ENCODE measurements around the gene ASCC1.
"Not testable (repeated sequence)": the region's sequence is repeated elsewhere in the genome, so short reads cannot be mapped to it uniquely, and the experiment has no call there.

ASCC1 gene

DNA sequence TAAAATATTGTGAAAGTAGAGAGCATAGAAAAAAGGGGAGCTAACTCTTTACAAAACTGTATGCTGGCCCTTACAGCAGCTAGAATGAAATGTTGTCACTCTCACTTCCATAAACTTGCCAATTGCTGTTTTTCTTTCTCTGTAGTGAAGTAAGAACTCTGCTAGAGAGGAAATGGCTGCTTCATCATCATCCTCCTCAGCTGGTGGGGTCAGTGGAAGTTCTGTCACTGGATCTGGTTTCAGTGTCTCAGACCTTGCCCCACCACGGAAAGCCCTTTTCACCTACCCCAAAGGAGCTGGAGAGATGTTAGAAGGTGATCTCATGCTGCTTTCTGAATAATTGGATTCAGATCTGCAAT lies 7.6 kb upstream of the ASCC1 start:
- DNase-seq: no peak

DNA sequence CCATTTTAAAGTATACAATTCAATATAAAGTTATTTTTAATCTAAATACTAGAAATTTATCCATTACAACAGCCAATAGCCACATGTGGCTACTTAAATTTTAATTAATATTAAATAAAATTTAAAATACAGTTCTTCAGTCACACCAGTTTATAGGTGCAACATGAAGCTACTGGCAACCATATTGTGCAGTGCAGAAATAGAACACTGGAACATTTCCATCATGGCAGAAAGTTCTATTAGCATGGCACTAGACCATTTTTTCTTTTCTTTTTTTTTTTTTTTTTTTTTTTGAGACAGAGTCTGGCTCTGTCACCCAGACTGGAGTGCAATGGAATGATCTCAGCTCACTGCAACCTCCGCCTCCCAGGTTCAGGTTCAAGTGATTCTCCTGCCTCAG lies 5.2 kb upstream of the ASCC1 start:
- no peak for DNase-seq

DNA sequence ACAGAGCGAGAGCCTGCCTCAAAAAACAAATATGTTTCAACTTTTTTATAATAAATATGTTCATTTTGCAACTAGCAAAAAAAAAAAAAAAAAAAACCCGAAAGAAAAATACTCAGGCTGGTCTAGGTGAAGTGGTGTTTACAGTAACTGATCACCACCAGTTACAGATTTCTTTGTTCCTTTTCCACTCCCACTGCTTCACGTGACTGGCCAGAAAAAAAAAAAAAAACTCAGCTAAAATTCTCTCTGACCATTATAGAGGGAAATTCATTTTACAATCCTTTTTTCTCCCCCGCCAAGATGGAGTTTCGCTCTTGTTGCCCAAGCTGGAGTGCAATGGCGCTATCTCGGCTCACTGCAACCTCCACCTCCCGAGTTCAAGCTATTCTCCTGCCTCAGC lies 4.6 kb upstream of the ASCC1 start:
- no peak for DNase-seq

DNA sequence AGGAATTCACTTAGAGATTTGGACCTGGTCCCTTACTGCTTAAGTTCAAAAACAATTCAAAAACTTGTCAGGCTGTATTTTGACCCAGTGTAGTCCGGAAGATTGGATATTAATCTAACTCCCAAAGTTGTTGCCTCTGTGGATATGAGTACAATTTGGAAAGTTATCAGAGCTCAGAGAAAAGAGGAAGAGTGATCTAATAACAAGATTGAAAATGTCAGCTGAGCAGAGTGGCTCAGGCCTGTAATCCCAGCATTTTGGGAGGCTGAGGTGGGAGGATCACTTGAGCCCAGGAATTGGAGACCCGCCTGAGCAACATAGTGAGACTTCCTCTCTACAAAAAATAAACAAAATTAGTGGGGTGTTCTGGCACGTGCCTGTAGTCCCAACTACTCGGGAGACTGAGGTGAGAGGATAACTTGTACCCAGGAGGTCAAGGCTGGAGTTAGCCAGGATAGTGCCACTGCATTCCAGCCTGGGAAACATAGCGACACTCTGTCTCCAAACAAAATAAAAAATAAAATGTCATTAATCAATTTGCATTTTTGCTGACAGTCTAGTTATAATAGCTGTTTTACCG lies 3.2 kb upstream of the ASCC1 start:
- DNase-seq: no peak

DNA sequence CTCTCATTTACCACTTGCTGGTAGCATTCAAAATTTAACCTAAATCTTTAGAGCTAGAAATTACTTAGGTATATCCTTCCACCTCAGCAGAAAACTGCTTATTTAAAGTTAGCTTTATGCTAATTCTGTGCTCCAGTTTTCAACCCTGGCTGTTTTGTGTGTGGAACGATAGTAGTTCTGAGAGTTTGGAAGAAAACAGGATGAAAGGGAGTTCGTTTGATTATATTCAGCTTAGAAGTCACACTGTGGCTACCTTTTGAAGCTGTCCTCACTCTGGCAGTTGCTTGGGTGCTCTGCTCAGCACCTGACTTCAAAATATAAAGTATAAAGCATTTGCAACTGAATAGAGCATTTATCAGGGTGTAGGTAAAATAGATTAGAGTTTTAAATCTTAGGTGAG lies 2.6 kb upstream of the ASCC1 start:
- no peak for DNase-seq

DNA sequence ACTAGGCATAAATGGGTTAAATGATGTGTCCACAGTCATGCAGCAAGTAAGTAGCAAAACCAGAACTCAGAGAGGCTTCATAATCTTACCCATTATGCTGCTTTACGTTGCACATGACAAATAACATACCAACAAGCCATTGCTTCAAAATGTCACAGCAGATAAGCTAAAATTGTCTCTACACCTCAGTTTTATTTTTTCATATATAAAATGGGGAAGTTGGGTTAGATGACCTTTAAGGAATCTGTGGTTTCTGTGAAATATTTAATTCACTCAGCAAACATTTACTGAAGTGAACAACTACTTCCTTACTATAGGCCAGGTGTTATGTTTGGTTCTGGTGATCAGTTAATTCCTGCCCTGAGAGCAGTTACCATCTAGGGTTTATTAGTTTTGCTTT lies 2.2 kb upstream of the ASCC1 start:
- DNase-seq: no peak

DNA sequence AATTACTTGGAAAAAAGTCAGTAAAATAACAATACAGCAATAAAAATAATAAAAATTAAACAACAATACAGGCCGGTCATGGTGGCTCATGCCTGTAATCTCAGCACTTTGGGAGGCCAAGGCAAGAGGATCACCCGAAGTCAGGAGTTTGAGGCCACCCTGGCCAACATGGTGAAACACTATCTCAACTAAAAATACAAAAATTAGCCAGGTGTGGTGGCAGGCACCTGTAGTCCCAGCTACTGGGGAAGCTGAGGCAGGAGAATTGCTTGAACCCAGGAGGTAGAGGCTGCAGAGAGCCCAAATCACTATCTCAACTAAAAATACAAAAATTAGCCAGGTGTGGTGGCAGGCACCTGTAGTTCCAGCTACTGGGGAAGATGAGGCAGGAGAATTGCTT lies 4.2 kb downstream of the ASCC1 start:
- not testable (repeated sequence) for DNase-seq

DNA sequence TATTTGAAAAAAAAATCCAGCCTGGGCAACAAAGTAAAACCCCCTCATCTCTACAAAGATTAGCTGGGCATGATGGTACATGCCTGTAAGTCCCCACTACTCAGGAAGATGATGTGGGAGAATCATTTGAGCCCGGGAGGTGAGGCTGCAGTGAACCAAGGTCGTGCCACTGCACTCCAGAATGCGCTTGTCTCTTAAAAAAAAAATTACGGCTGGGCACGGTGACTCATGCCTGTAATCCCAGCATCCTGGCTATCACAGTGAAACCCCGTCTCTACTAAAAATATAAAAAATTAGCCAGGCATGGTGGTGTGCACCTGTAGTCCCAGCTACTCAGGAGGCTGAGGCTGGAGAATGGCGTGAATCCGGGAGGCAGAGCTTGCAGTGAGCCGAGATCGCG lies 4.7 kb downstream of the ASCC1 start:
- DNase-seq: not testable (repeated sequence)

DNA sequence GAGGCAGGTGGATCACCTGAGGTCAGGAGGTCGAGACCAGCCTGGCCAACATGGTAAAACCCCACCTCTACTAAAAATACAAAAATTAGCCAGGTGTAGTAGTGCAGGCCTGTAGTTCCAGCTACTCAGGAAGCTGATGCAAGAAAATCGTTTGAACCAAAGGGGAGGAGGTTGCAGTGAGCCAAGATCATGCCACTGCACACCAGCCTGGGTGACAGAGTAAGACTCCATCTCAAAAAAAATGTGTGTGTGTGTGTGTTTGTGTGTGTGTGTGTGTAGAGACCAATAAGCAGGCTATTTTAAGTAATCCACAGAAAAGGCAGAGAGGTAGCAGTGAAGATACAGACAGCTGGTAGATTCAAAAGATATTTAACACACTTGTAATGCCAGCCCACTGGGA lies 7.5 kb downstream of the ASCC1 start:
- not testable (repeated sequence) for DNase-seq

DNA sequence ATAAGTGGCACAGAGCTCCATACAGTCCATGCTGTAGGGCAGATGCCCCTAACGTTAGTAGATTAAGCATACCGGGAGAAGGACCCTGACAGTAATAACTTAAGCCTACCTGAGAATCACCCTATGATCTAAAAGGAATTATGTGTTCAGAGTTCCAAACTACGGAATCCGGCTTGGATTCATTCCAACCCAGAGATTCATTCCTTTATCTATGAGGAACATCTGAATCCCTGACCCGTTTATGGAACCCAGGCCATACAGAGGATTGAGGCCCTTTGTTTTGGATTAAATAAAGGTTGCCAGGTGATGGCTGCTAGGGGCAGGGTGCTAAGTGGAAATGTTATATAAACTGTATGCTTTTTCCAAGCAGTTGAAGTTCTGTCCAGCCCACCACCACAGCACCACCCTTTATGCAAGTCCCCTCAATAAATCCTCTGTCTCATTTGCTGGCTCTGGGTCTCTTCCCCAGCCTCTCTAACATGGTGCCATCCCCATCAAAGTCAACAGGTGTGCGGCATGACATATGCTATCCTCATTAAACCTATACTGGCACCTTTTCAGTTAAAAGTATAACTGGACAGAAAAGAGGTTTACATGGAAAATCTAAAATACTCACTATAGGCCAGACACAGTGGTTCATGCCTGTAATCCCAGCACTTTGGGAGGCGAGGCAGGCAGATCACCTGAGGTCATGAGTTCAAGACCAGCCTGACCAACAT lies 9.4 kb downstream of the ASCC1 start:
- DNase-seq: no peak

DNA sequence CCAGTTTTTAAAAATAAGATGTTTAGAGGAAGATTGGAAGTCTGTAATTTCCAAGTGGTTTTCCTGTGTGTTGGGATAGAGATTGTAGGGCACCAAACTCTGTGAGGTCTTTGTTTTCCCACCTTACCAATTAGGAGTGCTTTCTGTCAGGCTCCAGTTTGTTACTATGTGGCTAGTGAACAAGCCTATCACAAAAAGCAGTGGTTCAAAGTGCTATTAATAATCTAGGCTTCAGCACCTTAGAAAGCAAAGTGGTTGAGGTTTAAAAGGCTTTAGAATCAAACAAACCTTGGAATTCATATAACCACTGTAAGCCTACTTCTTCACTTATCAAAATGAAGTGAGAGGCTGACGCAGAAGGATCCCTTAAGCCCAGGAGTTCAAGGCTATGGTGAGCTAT lies 11.4 kb downstream of the ASCC1 start:
- no peak for DNase-seq

DNA sequence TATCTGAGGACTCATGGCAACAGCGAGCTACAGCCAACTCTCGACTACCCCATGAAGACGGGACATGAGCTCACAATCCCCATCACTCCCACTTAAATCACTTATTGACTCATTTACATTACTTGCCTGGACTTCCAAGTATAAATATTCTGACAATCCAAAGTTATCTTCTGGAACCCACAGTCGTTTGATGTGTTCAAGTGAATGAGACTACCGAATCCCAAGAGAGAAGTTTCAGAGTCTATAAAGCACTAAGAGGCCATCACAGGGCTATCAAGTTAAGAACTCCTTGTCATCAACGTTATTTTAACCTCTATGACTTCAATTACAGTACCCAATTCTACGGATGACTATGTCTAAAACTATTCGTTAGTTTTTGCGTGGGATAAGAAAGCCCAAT lies 11.8 kb downstream of the ASCC1 start:
- no peak for DNase-seq

DNA sequence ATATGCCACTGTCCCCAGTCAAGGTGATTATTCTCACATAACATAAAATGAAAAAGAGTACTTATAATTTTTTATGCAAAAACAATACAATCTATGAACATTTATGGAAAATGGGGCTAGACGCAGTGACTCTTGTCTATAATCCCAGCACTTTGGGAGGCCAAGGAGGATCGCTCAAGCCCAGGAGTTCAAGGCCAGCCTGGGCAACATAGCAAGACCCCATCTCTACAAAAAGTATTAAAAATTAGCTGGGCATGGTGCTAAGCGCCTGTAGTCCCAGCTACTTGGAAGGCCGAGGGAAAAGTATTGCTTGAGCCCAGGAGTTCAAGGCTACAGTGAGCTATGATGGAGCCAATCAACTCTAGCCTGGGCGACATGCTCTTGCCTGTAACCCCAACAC lies 14.8 kb downstream of the ASCC1 start:
- no peak for DNase-seq

DNA sequence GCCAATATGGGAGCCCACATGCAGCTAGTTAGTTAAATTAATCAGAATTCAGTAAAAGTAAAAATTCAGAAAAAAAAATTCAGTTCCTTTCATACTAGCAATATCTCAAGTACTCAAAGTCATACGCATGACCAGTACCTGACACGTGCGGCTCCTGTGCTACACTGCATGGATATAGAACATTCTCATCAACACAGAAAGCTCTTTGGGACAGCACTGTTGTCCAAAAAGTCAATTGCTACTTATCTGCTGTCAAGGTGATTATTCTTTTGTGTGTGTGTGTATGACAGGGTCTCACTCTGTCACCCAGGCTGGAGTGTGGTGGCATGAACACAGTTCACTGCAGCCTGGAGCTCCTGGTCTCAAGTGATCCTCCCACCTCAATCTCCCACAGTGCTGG lies 15.2 kb downstream of the ASCC1 start:
- DNase-seq: no peak

DNA sequence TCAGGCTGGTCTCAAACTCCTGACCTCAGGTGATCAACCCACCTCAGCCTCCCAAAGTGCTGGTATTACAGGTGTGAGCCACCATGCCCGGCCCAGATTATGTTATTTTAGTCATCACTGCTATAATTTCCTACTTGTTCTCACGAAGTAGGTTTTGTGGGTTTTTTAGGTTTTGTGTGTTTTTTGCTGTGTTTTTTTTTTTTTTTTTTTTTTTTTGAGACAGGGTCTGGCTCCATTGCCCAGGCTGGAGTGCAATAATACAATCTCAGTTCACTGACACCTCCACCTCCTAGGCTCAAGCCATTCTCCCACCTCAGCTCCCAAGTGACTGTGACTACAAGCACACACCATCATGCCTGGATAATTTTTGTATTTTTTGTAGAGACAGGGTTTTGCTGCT lies 21.1 kb downstream of the ASCC1 start:
- no peak for DNase-seq

DNA sequence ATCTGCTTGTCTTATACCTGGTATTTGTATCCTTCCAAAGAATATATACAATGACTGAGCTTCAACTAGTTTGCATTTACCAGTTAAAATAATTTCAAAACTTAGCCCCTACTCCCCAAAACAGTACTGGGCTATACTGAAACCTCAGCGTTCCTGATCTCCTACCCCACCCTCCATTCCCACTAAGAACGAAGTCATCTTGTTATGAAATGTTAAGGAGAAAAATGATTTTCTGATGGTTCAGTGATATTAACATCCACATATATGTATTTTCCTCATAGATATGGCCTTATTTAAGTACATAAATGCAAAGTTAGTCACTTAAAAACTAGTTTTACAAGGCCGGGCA lies 29.1 kb downstream of the ASCC1 start:
- no peak for DNase-seq

DNA sequence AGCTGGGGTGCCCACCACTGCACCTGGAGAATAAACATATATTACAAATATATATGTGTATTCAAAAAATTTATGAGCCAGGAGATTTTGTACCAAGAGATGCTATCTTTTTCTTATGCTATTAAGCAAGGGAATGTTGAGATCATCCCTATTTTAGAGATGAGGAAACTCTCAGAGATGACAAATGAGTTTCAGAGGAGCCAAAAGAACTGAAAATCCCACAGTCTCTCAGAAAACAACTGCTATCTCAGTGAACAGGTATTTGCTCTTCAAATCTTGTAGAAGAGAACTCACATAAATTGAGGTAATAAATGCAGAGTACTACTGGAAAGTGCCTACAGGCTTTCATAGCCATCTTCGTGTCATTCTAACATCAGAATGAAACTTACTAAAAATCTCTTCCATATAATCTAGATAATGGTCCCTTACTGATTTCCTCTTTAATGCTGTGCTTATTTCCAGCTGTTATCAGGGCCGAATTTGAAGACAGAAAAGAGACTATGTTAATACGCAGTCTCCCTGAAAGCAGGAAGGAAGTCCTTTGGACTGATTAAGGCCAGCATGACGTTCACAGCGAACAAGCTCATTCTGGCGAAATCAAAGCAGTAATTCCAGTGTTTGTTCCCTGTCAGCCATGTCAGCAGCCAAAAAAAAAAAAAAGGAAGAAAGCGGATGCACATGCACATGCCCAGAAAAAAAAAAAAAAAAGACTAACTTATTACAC lies 29.7 kb downstream of the ASCC1 start:
- DNase-seq: peak in 2 of 51 donors; percentile 5 to 13

DNA sequence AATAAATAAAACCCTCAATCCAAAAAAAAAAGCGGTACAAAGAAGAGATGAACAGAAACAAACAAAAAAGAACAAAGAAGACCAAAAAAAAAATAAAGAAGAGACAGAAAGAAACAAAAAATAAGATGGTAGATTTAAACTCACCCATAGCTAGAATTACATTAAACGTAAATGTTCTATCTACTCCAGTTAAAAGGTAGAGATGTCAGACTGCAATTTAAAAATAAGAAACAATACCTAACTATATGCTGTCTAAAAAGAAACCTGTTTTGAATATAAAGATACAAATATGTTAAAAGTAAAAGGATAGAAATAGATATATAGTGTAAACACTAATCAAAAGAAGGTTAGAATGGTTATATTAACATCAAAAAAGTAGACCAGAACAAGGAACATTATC lies 31.9 kb downstream of the ASCC1 start:
- no peak for DNase-seq

DNA sequence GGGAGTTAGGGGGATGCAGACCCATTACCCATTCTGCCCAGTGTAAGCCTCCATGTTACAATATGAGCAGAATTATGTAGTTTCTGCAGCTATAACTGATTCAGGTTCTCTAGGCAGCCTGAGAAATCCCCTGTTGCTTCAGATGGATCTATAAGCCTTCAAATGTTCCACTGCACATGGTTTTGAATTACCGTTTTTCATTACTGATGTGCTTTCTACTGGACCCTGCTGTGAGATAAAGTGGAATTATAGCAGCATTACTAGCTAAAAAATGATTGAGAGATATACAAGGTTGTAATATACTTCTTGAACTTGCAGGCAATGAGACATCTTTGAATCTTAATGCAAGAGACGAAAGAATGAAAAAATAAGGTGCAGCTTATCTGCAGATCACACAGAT lies 38.6 kb downstream of the ASCC1 start:
- DNase-seq: no peak

DNA sequence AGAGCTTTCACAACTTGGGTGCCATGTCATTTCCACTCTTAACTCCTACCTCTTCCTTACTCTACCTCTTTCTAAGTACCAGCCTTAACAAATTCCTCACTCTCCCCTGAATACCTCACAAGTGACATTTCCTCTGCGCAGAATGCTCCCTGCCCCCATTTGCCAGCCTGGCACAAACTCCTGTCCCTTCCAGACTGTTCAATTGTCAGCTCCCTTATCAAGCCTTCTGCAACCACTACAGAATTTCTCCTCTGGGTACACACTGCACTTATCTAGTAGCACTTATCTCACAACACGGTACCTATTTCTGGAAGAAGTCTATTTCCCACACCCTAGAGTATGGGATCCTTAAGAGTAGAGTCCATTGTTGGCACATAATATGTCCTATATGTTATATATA lies 39.4 kb downstream of the ASCC1 start:
- DNase-seq: no peak

DNA sequence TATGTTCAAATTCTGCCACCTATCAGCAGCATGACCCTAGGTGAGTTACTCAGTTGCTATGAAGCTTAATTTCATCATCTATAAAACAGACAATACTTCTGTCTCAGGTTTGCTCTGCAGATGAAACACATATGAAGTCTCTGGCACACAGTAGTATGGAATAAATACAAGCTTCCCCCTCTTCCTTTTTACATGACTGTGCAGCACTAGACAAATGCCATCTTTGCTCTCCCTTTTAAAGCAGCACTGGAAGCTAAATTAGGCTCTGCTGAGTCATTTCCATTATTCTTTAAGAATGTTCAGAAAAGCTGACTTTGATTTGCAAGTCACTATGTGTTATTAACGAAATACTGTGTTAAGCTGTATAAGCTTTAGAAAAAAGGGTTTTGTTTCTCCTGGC lies 40.9 kb downstream of the ASCC1 start:
- DNase-seq: peak in 1 of 51 donors; percentile 39

DNA sequence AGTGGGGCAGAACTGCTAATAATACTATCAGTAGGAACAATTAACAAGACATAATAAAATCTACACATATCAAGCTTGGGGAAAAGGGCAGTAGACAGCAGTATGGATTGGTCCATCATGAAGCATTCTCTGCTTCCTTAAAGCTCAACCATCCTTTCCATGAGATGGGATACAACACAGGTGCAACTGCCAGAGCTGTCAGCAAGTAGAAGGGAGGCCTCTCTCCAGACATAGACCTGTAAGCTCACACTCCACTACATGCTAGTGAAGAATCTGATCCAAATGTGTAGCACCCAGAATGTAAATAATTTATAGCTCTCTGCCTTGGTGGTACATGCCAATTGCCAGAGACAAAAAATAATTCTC lies 41.8 kb downstream of the ASCC1 start:
- no peak for DNase-seq

DNA sequence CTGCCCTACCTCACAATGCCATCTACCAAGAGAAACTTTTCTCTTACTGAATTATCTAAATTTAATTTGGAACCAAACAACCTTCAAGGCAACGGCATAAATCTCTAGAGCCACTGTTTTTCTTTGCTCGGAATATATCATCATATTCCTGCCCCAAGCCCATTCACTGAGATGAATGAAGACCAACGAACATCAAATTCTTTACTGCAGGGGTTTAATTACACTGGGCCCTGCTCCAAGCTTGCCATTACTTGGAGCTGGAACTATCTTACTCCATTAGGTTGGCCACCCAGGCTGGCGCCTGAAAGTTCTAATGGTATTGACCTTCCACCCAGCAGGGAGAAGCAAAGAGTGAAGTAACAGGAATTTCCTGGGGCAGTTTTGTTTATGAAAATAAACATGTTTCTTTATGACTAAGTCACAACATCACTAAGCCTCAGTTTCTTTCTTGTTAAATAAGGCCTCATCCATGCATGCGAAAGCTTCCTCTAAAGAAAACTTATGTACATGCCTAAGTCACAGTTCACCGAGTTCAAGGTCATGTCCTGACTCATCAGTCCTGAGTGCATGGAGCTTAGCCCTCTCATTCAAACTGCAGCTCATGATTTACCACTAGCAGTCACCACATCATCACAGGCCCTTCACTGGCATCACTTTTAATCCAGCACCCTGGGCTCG lies 42.3 kb downstream of the ASCC1 start:
- no peak for DNase-seq

All from hypothalamus (tissue), 51 donors.